MM.1S (cell line): ENCODE measurements around the gene S100A13.

Experiments
- DNase-seq: peaks from one replicate; pipeline ENCODE4 v3.0.0-alpha.2; 2015
- H2AFZ ChIP-seq: fragments of 300-600 bp; sonication (generic); 2 replicates; pipeline ENCODE4 v1.6.0; 2016; ENCODE audit warnings: antibody characterized with exemption, low read length
- H3F3A ChIP-seq: fragments of 300-600 bp; sonication (generic); 2 replicates; pipeline ENCODE4 v1.6.1; 2016; ENCODE audit warnings: mild to moderate bottlenecking, antibody characterized with exemption, low read length, moderate library complexity, mixed read lengths; ENCODE audit not compliant: insufficient read depth
- H3K27ac ChIP-seq: fragments of 300-600 bp; sonication (generic); 2 replicates; pipeline ENCODE4 v1.5.1; 2016; ENCODE audit warnings: mild to moderate bottlenecking, low read length
- H3K27me3 ChIP-seq: fragments of 300-600 bp; sonication (generic); replicated peaks from 2 replicates; pipeline ENCODE4 v1.6.0; 2016; ENCODE audit warnings: low read length; ENCODE audit not compliant: insufficient read depth
- H3K36me3 ChIP-seq: fragments of 300-600 bp; sonication (generic); replicated peaks from 2 replicates; pipeline ENCODE4 v1.6.1; 2016; ENCODE audit warnings: mild to moderate bottlenecking, low read length, mixed read lengths; ENCODE audit not compliant: insufficient read depth
- H3K4me1 ChIP-seq: fragments of 300-600 bp; sonication (generic); 2 replicates; pipeline ENCODE4 v1.6.1; 2016; ENCODE audit warnings: low read length, mixed read lengths
- H3K4me2 ChIP-seq: fragments of 300-600 bp; sonication (generic); 2 replicates; pipeline ENCODE4 v1.6.0; 2016; ENCODE audit warnings: low read depth, low read length
- H3K4me3 ChIP-seq: fragments of 300-600 bp; sonication (generic); 2 replicates; pipeline ENCODE4 v1.5.1; 2016; ENCODE audit warnings: low read length, mixed read lengths
- H3K79me2 ChIP-seq: fragments of 300-600 bp; sonication (generic); 2 replicates; pipeline ENCODE4 v1.6.1; 2016; ENCODE audit warnings: mixed run types, low read length, mixed read lengths
- H3K9ac ChIP-seq: fragments of 300-600 bp; sonication (generic); 2 replicates; pipeline ENCODE4 v1.6.1; 2016; ENCODE audit warnings: low read length, mixed read lengths
- H3K9me2 ChIP-seq: fragments of 300-600 bp; sonication (generic); replicated peaks from 2 replicates; pipeline ENCODE4 v1.6.1; 2016; ENCODE audit warnings: mild to moderate bottlenecking, low read length, mixed read lengths; ENCODE audit not compliant: insufficient read depth
- H3K9me3 ChIP-seq: fragments of 300-600 bp; sonication (generic); replicated peaks from 2 replicates; pipeline ENCODE4 v1.6.1; 2016; ENCODE audit warnings: mild to moderate bottlenecking, low read length, mixed read lengths; ENCODE audit not compliant: insufficient read depth
- H4K20me1 ChIP-seq: fragments of 300-600 bp; sonication (generic); 2 replicates; pipeline ENCODE4 v1.6.1; 2016; ENCODE audit warnings: mild to moderate bottlenecking, low read length, moderate library complexity, mixed read lengths; ENCODE audit not compliant: insufficient read depth
- EZH2 ChIP-seq: fragments of 300-600 bp; sonication (generic); optimal IDR thresholded peaks from 2 replicates; pipeline ENCODE3; 2017; ENCODE audit warnings: low read depth, mild to moderate bottlenecking, antibody characterized with exemption, low read length, mixed read lengths
- EZH2phosphoT487 ChIP-seq: fragments of 300-600 bp; sonication (generic); IDR thresholded peaks from 2 replicates; pipeline ENCODE4 v1.6.1; 2018; ENCODE audit warnings: antibody characterized with exemption, low read length
- TF ChIP-seq, protein P1 (sequence below): fragments of 300-600 bp; sonication (generic); IDR thresholded peaks from 2 replicates; pipeline ENCODE4 v1.5.1; 2016; ENCODE audit warnings: antibody characterized with exemption, low read length, mixed read lengths

Gene S100A13

GRCh38 chr1:153598309-153599172 is 28.8 kb downstream of the S100A13 start:
- Histone ChIP-seq H3K36me3 (no peaks in the 10 kb centered on the region), H4K20me1 (no peaks in the 10 kb centered on the region), H3K4me2 (peak overlapping the region; percentile 28; the same call in 1 of the 2 replicates), H3K4me1 (peaks cover 8% of the 10 kb centered on the region), H3K27ac (peak overlapping the region; percentile 52), H3K9me2 (no peaks in the 10 kb centered on the region), H2AFZ (peak overlapping the region; percentile 73), H3K79me2 (no peaks in the 10 kb centered on the region), H3K27me3 (no peaks in the 10 kb centered on the region), H3K9me3 (no peaks in the 10 kb centered on the region), H3K4me3 (no peak overlapping the region), H3F3A (no peaks in the 10 kb centered on the region), H3K9ac (peak overlapping the region; percentile 20; the same call in 1 of the 2 replicates)
- DNase-seq = peak; percentile 76
- no peak for TF ChIP-seq EZH2phosphoT487
- TF ChIP-seq EZH2 = no peak
- TF ChIP-seq, protein P1, sequence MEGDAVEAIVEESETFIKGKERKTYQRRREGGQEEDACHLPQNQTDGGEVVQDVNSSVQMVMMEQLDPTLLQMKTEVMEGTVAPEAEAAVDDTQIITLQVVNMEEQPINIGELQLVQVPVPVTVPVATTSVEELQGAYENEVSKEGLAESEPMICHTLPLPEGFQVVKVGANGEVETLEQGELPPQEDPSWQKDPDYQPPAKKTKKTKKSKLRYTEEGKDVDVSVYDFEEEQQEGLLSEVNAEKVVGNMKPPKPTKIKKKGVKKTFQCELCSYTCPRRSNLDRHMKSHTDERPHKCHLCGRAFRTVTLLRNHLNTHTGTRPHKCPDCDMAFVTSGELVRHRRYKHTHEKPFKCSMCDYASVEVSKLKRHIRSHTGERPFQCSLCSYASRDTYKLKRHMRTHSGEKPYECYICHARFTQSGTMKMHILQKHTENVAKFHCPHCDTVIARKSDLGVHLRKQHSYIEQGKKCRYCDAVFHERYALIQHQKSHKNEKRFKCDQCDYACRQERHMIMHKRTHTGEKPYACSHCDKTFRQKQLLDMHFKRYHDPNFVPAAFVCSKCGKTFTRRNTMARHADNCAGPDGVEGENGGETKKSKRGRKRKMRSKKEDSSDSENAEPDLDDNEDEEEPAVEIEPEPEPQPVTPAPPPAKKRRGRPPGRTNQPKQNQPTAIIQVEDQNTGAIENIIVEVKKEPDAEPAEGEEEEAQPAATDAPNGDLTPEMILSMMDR = no peak

- no peaks in the 10 kb centered on the region for H3K9me2 ChIP-seq
- H3K36me3 ChIP-seq = no peaks in the 10 kb centered on the region
- no peaks in the 10 kb centered on the region for H3F3A ChIP-seq
- H4K20me1 ChIP-seq = no peaks in the 10 kb centered on the region
- no peak overlapping the region for H3K4me2 ChIP-seq
- no peaks in the 10 kb centered on the region for H3K9me3 ChIP-seq
- H3K4me3 ChIP-seq = no peak overlapping the region
- no peak overlapping the region for H2AFZ ChIP-seq
- H3K9ac ChIP-seq = no peak overlapping the region
- peaks cover 8% of the 10 kb centered on the region for H3K4me1 ChIP-seq
- H3K79me2 ChIP-seq = no peaks in the 10 kb centered on the region
- no peak overlapping the region for H3K27ac ChIP-seq
- no peak for DNase-seq
- no peak for TF ChIP-seq EZH2phosphoT487
- TF ChIP-seq, protein P1 = no peak
- TF ChIP-seq EZH2 = no peak
- no peaks in the 10 kb centered on the region for H3K27me3 ChIP-seq
Measured at GRCh38 chr1:153597206-153597605, 30.1 kb downstream of the S100A13 start.

GRCh38 chr1:153592748-153593147 is 34.6 kb downstream of the S100A13 start:
- Histone ChIP-seq H3K27ac (no peak overlapping the region), H4K20me1 (no peaks in the 10 kb centered on the region), H3K4me2 (no peak overlapping the region), H3K36me3 (no peaks in the 10 kb centered on the region), H3K79me2 (no peaks in the 10 kb centered on the region), H3F3A (no peaks in the 10 kb centered on the region), H3K27me3 (no peaks in the 10 kb centered on the region), H2AFZ (no peak overlapping the region), H3K9me2 (no peaks in the 10 kb centered on the region), H3K4me1 (no peaks in the 10 kb centered on the region), H3K4me3 (no peak overlapping the region), H3K9me3 (no peaks in the 10 kb centered on the region), H3K9ac (no peak overlapping the region)
- DNase-seq = no peak
- no peak for TF ChIP-seq EZH2phosphoT487
- no peak for TF ChIP-seq EZH2
- TF ChIP-seq, protein P1 = no peak
